Spinal cord (tissue), 10 donors: ENCODE measurements around the gene IL1RN. TPM values are rescaled to one million over a fixed set of nuclear protein-coding genes. Genes with fewer than 3 reads are reported as not detected.

Source experiments
- DNase-seq, 6 donors: peaks; one replicate each; pipeline versions ENCODE4 v3.0.0 to v3.0.0-alpha.2; 2013 to 2015; ENCODE audit warnings: low spot score in 6 of 6, low read depth in 4 of 6
- H3K27ac ChIP-seq: one replicate; pipeline ENCODE4 v1.5.1; 2013; ENCODE audit warnings: low read depth, low read length, control low read depth
- H3K27me3 ChIP-seq: one replicate; pipeline ENCODE4 v1.6.1; 2013; ENCODE audit warnings: low read length; ENCODE audit not compliant: control insufficient read depth, insufficient read depth
- H3K36me3 ChIP-seq: one replicate; pipeline ENCODE4 v1.6.1; 2013; ENCODE audit warnings: low read length; ENCODE audit not compliant: control insufficient read depth, insufficient read depth
- H3K4me1 ChIP-seq: one replicate; pipeline ENCODE4 v1.6.1; 2013; ENCODE audit warnings: low read length; ENCODE audit not compliant: control insufficient read depth, insufficient read depth
- H3K4me3 ChIP-seq: one replicate; pipeline ENCODE4 v1.5.1; 2013; ENCODE audit warnings: low read depth, low read length, control low read depth
- H3K9me3 ChIP-seq: one replicate; pipeline ENCODE4 v1.6.1; 2013; ENCODE audit warnings: low read length; ENCODE audit not compliant: control insufficient read depth, insufficient read depth
- WGBS: methylation state at CpG from one replicate; pipeline ENCODE4 v1.1.5; 2013; ENCODE audit warnings: missing lambda C conversion rate; ENCODE audit not compliant: insufficient coverage; 5-methylcytosine and 5-hydroxymethylcytosine counted together
- polyA plus RNA-seq, 2 donors: library from polyadenylated mRNA; unstranded; fragments of 120-200 nt; gene quantifications; one replicate each; pipeline ENCODE4 v1.2.1, GENCODE V29; 2013; ENCODE audit not compliant: insufficient read length in 2 of 2
- total RNA-seq, 2 donors: library from RNA; depleted of rRNA in 1 of 2; stranded (reverse); fragments of 120-200 nt in 1 of 2; fragments of >200 nt in 1 of 2; gene quantifications; one replicate each; pipeline versions ENCODE4 v1.2.3 to v1.2.4, GENCODE V29; 2013 to 2014
- donor health status: healthy.

The IL1RN gene
- total and polyA plus RNA-seq, 4 donors = 0.24 to 1.8 (median 0.37) TPM

- Histone ChIP-seq H3K4me1 (no peaks in the 10 kb centered on the region), H3K27me3 (no peaks in the 10 kb centered on the region), H3K36me3 (no peaks in the 10 kb centered on the region), H3K9me3 (no peaks in the 10 kb centered on the region), H3K4me3 (no peak overlapping the region), H3K27ac (no peak overlapping the region)
- 76% methylated on average over 2 of the region's 2 CpGs for WGBS
- DNase-seq = no peak
Observed at GRCh38 chr2:113102133-113102532, 25.3 kb upstream of the IL1RN start.

GRCh38 chr2:113103277-113103676 is 24.1 kb upstream of the IL1RN start:
- Histone ChIP-seq H3K4me3 (no peak overlapping the region), H3K4me1 (no peaks in the 10 kb centered on the region), H3K9me3 (no peaks in the 10 kb centered on the region), H3K36me3 (no peaks in the 10 kb centered on the region), H3K27me3 (no peaks in the 10 kb centered on the region), H3K27ac (no peak overlapping the region)
- WGBS = 100% methylated on average over 4 of the region's 4 CpGs
- no peak for DNase-seq

- Histone ChIP-seq H3K4me1 (no peaks in the 10 kb centered on the region), H3K9me3 (no peaks in the 10 kb centered on the region), H3K4me3 (no peak overlapping the region), H3K36me3 (no peaks in the 10 kb centered on the region), H3K27me3 (no peaks in the 10 kb centered on the region), H3K27ac (no peak overlapping the region)
- WGBS = 60% methylated on average over 1 of the region's 3 CpGs
- no peak for DNase-seq
Observed at GRCh38 chr2:113104054-113104611, 23.3 kb upstream of the IL1RN start.

GRCh38 chr2:113105047-113105785 is 22.2 kb upstream of the IL1RN start:
- no peak for DNase-seq
- WGBS = 86% methylated on average over 3 of the region's 6 CpGs
- no peak overlapping the region for H3K27ac ChIP-seq

GRCh38 chr2:113111121-113111520 is 16.3 kb upstream of the IL1RN start:
- no peak overlapping the region for H3K4me3 ChIP-seq
- WGBS = 100% methylated on average over 1 of the region's 3 CpGs
- no peaks in the 10 kb centered on the region for H3K9me3 ChIP-seq
- no peaks in the 10 kb centered on the region for H3K4me1 ChIP-seq
- no peaks in the 10 kb centered on the region for H3K36me3 ChIP-seq
- no peak overlapping the region for H3K27ac ChIP-seq
- H3K27me3 ChIP-seq = no peaks in the 10 kb centered on the region
- no peak for DNase-seq

More at GRCh38 chr2:113105047-113105785, 22.2 kb upstream of the IL1RN start:
- Histone ChIP-seq H3K36me3 (no peaks in the 10 kb centered on the region), H3K27me3 (no peaks in the 10 kb centered on the region), H3K9me3 (no peaks in the 10 kb centered on the region), H3K4me3 (no peak overlapping the region), H3K4me1 (no peaks in the 10 kb centered on the region)

GRCh38 chr2:113111823-113112287 is 15.5 kb upstream of the IL1RN start:
- Histone ChIP-seq H3K27ac (no peak overlapping the region), H3K4me1 (no peaks in the 10 kb centered on the region)
- 79% methylated on average over 3 of the region's 6 CpGs for WGBS

GRCh38 chr2:113112441-113112840 is 15.0 kb upstream of the IL1RN start:
- H3K36me3 ChIP-seq = no peaks in the 10 kb centered on the region
- DNase-seq = no peak
- no peaks in the 10 kb centered on the region for H3K27me3 ChIP-seq
- no peak overlapping the region for H3K27ac ChIP-seq
- H3K4me1 ChIP-seq = no peaks in the 10 kb centered on the region
- no CpG with 5 or more reads among the region's 8 CpGs for WGBS
- no peaks in the 10 kb centered on the region for H3K9me3 ChIP-seq
- H3K4me3 ChIP-seq = no peak overlapping the region

More at GRCh38 chr2:113111823-113112287, 15.5 kb upstream of the IL1RN start:
- Histone ChIP-seq H3K9me3 (no peaks in the 10 kb centered on the region), H3K36me3 (no peaks in the 10 kb centered on the region), H3K27me3 (no peaks in the 10 kb centered on the region), H3K4me3 (no peak overlapping the region)
- no peak for DNase-seq

- no peak for DNase-seq
- Histone ChIP-seq H3K4me1 (no peaks in the 10 kb centered on the region), H3K9me3 (no peaks in the 10 kb centered on the region), H3K27me3 (no peaks in the 10 kb centered on the region), H3K36me3 (no peaks in the 10 kb centered on the region), H3K27ac (no peak overlapping the region), H3K4me3 (no peak overlapping the region)
- WGBS = no CpG with 5 or more reads among the region's 6 CpGs
Observed at GRCh38 chr2:113112871-113113270, 14.5 kb upstream of the IL1RN start.

- Histone ChIP-seq H3K4me3 (no peak overlapping the region), H3K9me3 (no peaks in the 10 kb centered on the region), H3K4me1 (no peaks in the 10 kb centered on the region), H3K27me3 (no peaks in the 10 kb centered on the region), H3K27ac (no peak overlapping the region), H3K36me3 (no peaks in the 10 kb centered on the region)
- DNase-seq = no peak
- 45% methylated on average over 1 of the region's 3 CpGs for WGBS
Observed at GRCh38 chr2:113113807-113114206, 13.6 kb upstream of the IL1RN start.
